NCI-H1092 treated with DMSO at 0.1 percent for 48 hours (cell line): ENCODE results near the gene TMEM129.

Source experiments
- DNase-seq: peaks from one replicate; lab custom pipeline; 2025; lab: John Stamatoyannopoulos, UW

The TMEM129 gene

GRCh38 chr4:1758306-1759121, 37.4 kb upstream of the TMEM129 start:
- no peak for DNase-seq

GRCh38 chr4:1757836-1758235, 36.7 kb upstream of the TMEM129 start:
- no peak for DNase-seq

- DNase-seq, result no peak
Measured at GRCh38 chr4:1756893-1757779, 36.0 kb upstream of the TMEM129 start.

GRCh38 chr4:1756079-1756478, 35.0 kb upstream of the TMEM129 start:
- no peak for DNase-seq

GRCh38 chr4:1755297-1755696, 34.2 kb upstream of the TMEM129 start:
- no peak for DNase-seq

- no peak for DNase-seq
Measured at GRCh38 chr4:1754336-1754735, 33.2 kb upstream of the TMEM129 start.

- no peak for DNase-seq
Measured at GRCh38 chr4:1753697-1754311, 32.7 kb upstream of the TMEM129 start.

GRCh38 chr4:1753294-1753696, 32.2 kb upstream of the TMEM129 start:
- no peak for DNase-seq

GRCh38 chr4:1752284-1753041, 31.3 kb upstream of the TMEM129 start:
- no peak for DNase-seq

- no peak for DNase-seq
Measured at GRCh38 chr4:1751919-1752283, 30.8 kb upstream of the TMEM129 start.

- DNase-seq, result no peak
Measured at GRCh38 chr4:1751155-1751918, 30.2 kb upstream of the TMEM129 start.

GRCh38 chr4:1750381-1751154, 29.4 kb upstream of the TMEM129 start:
- no peak for DNase-seq

- DNase-seq, result no peak
Measured at GRCh38 chr4:1749826-1750225, 28.7 kb upstream of the TMEM129 start.

GRCh38 chr4:1749370-1749769, 28.2 kb upstream of the TMEM129 start:
- no peak for DNase-seq

GRCh38 chr4:1748465-1748995, 27.4 kb upstream of the TMEM129 start:
- DNase-seq, result peak; percentile 70

GRCh38 chr4:1747603-1747967, 26.5 kb upstream of the TMEM129 start:
- no peak for DNase-seq

- DNase-seq, result no peak
Measured at GRCh38 chr4:1746919-1747602, 25.9 kb upstream of the TMEM129 start.

GRCh38 chr4:1746265-1746691, 25.2 kb upstream of the TMEM129 start:
- peak; percentile 57 for DNase-seq

GRCh38 chr4:1745697-1746096, 24.6 kb upstream of the TMEM129 start:
- DNase-seq, result no peak

- DNase-seq, result no peak
Measured at GRCh38 chr4:1745165-1745564, 24.0 kb upstream of the TMEM129 start.
